SKM-1 treated with dmso at 0.1 percent for 144 hours (cell line): ENCODE measurements around the gene SLC27A1.
"Not testable (repeated sequence)": the region's sequence is repeated elsewhere in the genome, so short reads cannot be mapped to it uniquely, and the experiment has no call there.

ENCODE experiments used
- DNase-seq: peaks from one replicate; lab custom pipeline; 2025; ENCODE audit not compliant: unreplicated experiment; lab: John Stamatoyannopoulos, UW

SLC27A1 gene

GRCh38 chr19:17456127-17456526 lies 14.2 kb upstream of the SLC27A1 start:
- no peak for DNase-seq

- DNase-seq = no peak
These were observed 12.7 kb upstream of the SLC27A1 start for GRCh38 chr19:17457616-17458015.

GRCh38 chr19:17458970-17459369 lies 11.4 kb upstream of the SLC27A1 start:
- no peak for DNase-seq

- DNase-seq = no peak
These were observed 9.7 kb upstream of the SLC27A1 start, which contains the start of gene NXNL1 for GRCh38 chr19:17460372-17461230. TSS of gene NXNL1 (minus strand) at chr19:17460926. CDS start at chr19:17460869, 57 bp downstream.

GRCh38 chr19:17466487-17466850 lies 3.9 kb upstream of the SLC27A1 start:
- DNase-seq = no peak

GRCh38 chr19:17467471-17468301 lies 2.6 kb upstream of the SLC27A1 start:
- no peak for DNase-seq

GRCh38 chr19:17468302-17469091 lies 1.8 kb upstream of the SLC27A1 start:
- no peak for DNase-seq

- DNase-seq = no peak
These were observed 1.2 kb upstream of the SLC27A1 start for GRCh38 chr19:17469092-17469480.

GRCh38 chr19:17469481-17470067 lies 750 bp upstream of the SLC27A1 start:
- peak; percentile 90 for DNase-seq

GRCh38 chr19:17471410-17472125 lies 1.2 kb downstream of the SLC27A1 start:
- DNase-seq = no peak

GRCh38 chr19:17473041-17473440 lies 2.7 kb downstream of the SLC27A1 start:
- peak; percentile 53 for DNase-seq

- DNase-seq = not testable (repeated sequence)
These were observed 4.8 kb downstream of the SLC27A1 start for GRCh38 chr19:17475011-17475540.

GRCh38 chr19:17475541-17476115 lies 5.3 kb downstream of the SLC27A1 start:
- DNase-seq = peak; percentile 19

GRCh38 chr19:17479325-17479791 lies 9.0 kb downstream of the SLC27A1 start:
- no peak for DNase-seq

GRCh38 chr19:17481986-17482385 lies 11.7 kb downstream of the SLC27A1 start:
- no peak for DNase-seq

- no peak for DNase-seq
These were observed 12.7 kb downstream of the SLC27A1 start for GRCh38 chr19:17482877-17483604.

GRCh38 chr19:17483605-17484002 lies 13.3 kb downstream of the SLC27A1 start:
- DNase-seq = no peak

GRCh38 chr19:17484520-17485185 lies 14.3 kb downstream of the SLC27A1 start:
- no peak for DNase-seq
